ENCODE results near the gene TRUB2. TPM values are rescaled to one million over a fixed set of nuclear protein-coding genes. Genes with fewer than 3 reads are reported as not detected.

TRUB2 gene
- total and polyA plus RNA-seq, 2 of the 13 experiments (the other 11 are each of a cell fraction or from before 2014, with no cell fraction given) = 22.3 to 41.2 TPM

GRCh38 chr9:128276008-128276573, 46.2 kb downstream of the TRUB2 start, which contains the start of gene SWI5 (continued):
- TF ChIP-seq USF2 (IDR thresholded peaks at IDR 0.05; ENCODE audit: low read depth, low read length) (peak; percentile 42; the same call in 1 of the 2 replicates), USF2 (CRISPR knock-in tag; IDR thresholded peaks at IDR 0.05; ENCODE audit: borderline replicate concordance) (no peak), ZNF317 (CRISPR knock-in tag; IDR thresholded peaks at IDR 0.05) (0 out of 2 replicates have a peak, but pooled peaks have one; percentile 49), HDAC1 (CRISPR knock-in tag; IDR thresholded peaks at IDR 0.05) (peak; percentile 42; the same call in 1 of the 2 replicates), ZNF274 (CRISPR knock-in tag; IDR thresholded peaks at IDR 0.05) (peak; percentile 70), GZF1 (CRISPR knock-in tag; IDR thresholded peaks at IDR 0.05) (0 out of 2 replicates have a peak, but pooled peaks have one; percentile 33), ZNF33B (CRISPR knock-in tag; IDR thresholded peaks at IDR 0.05) (no peak), PLSCR1 (CRISPR knock-in tag; IDR thresholded peaks at IDR 0.05; ENCODE audit: borderline replicate concordance) (no peak), BCL6 (CRISPR knock-in tag; IDR thresholded peaks at IDR 0.05) (0 out of 2 replicates have a peak, but pooled peaks have one; percentile 18), ZNF713 (CRISPR knock-in tag; IDR thresholded peaks at IDR 0.05) (no peak), ZNF816 (CRISPR knock-in tag; IDR thresholded peaks at IDR 0.05; ENCODE audit: borderline replicate concordance) (no peak), CREB1 (IDR thresholded peaks at IDR 0.05) (peak; percentile 88), CREB1 (CRISPR knock-in tag; IDR thresholded peaks at IDR 0.05) (peak; percentile 87), MED1 (CRISPR knock-in tag; IDR thresholded peaks at IDR 0.05) (no peak; the same call in 1 of the 2 replicates), KLF11 (CRISPR knock-in tag; IDR thresholded peaks at IDR 0.05) (no peak), RERE (CRISPR knock-in tag; IDR thresholded peaks at IDR 0.05; ENCODE audit: low read depth) (no peak), HNRNPL (IDR thresholded peaks at IDR 0.05; ENCODE audit: low read depth, low read length) (no peak), HDAC6 (IDR thresholded peaks at IDR 0.05; ENCODE audit: low read depth, low read length) (no peak), GATAD2A (CRISPR knock-in tag; IDR thresholded peaks at IDR 0.05) (no peak), PAF1 (CRISPR knock-in tag; IDR thresholded peaks at IDR 0.05) (no peak), ZNF589 (CRISPR knock-in tag; conservative IDR thresholded peaks at IDR 0.05) (no peak), ZFP90 (CRISPR knock-in tag; IDR thresholded peaks at IDR 0.05; ENCODE audit: borderline replicate concordance) (no peak), ATF7-NPFF (CRISPR knock-in tag; IDR thresholded peaks at IDR 0.05; ENCODE audit: low read depth) (0 out of 2 replicates have a peak, but pooled peaks have one; percentile 42), ZNF598 (CRISPR knock-in tag; IDR thresholded peaks at IDR 0.05; ENCODE audit: borderline replicate concordance) (no peak)
